IPS-NIHi7 (cell line): ENCODE measurements around the gene CBLIF.
"Not testable (repeated sequence)": the region's sequence is repeated elsewhere in the genome, so short reads cannot be mapped to it uniquely, and the experiment has no call there.

Experiments
- DNase-seq: peaks from one replicate; pipeline ENCODE4 v3.0.0; 2012; ENCODE audit warnings: mixed read lengths; ENCODE audit errors: extremely low spot score

Gene CBLIF

GRCh38 chr11:59845399-59845798 lies at the start of gene CBLIF:
Gene CBLIF (minus strand): TSS chr11:59845499. CDS start chr11:59845453, 46 bp downstream.
- no peak for DNase-seq

- no peak for DNase-seq
Measured at GRCh38 chr11:59894616-59895015, 49.3 kb upstream of the CBLIF start.

GRCh38 chr11:59891781-59892181 lies 46.5 kb upstream of the CBLIF start:
- DNase-seq: peak; percentile 64

GRCh38 chr11:59887156-59887555 lies 41.9 kb upstream of the CBLIF start:
- not testable (repeated sequence) for DNase-seq

GRCh38 chr11:59883597-59883996 lies 38.3 kb upstream of the CBLIF start:
- no peak for DNase-seq

GRCh38 chr11:59879567-59879966 lies 34.3 kb upstream of the CBLIF start:
- no peak for DNase-seq

GRCh38 chr11:59878575-59878974 lies 33.3 kb upstream of the CBLIF start, which contains the start of gene OOSP3:
Gene OOSP3 (plus strand): TSS chr11:59878782. CDS start chr11:59878809, 27 bp downstream.
- DNase-seq: no peak

GRCh38 chr11:59877784-59878183 lies 32.5 kb upstream of the CBLIF start:
- DNase-seq: no peak

GRCh38 chr11:59877325-59877724 lies 32.0 kb upstream of the CBLIF start:
- no peak for DNase-seq

- DNase-seq: no peak
Measured at GRCh38 chr11:59875856-59876519, 30.7 kb upstream of the CBLIF start.

GRCh38 chr11:59872076-59872475 lies 26.8 kb upstream of the CBLIF start:
- DNase-seq: no peak

- no peak for DNase-seq
Measured at GRCh38 chr11:59867946-59868345, 22.6 kb upstream of the CBLIF start.

GRCh38 chr11:59866836-59867235 lies 21.5 kb upstream of the CBLIF start:
- DNase-seq: no peak

GRCh38 chr11:59866397-59866796 lies 21.1 kb upstream of the CBLIF start, which contains the start of gene TCN1:
Gene TCN1 (minus strand): TSS chr11:59866487. CDS start chr11:59866470, 17 bp downstream.
- no peak for DNase-seq

GRCh38 chr11:59865031-59865430 lies 19.7 kb upstream of the CBLIF start:
- no peak for DNase-seq

- DNase-seq: no peak
Measured at GRCh38 chr11:59862252-59862651, 17.0 kb upstream of the CBLIF start.

- DNase-seq: no peak
Measured at GRCh38 chr11:59859673-59860072, 14.4 kb upstream of the CBLIF start.

GRCh38 chr11:59857439-59858434 lies 12.4 kb upstream of the CBLIF start:
- peak; percentile 40 for DNase-seq

GRCh38 chr11:59854871-59855270 lies 9.6 kb upstream of the CBLIF start:
- no peak for DNase-seq

- not testable (repeated sequence) for DNase-seq
Measured at GRCh38 chr11:59851416-59851815, 6.1 kb upstream of the CBLIF start.

- DNase-seq: not testable (repeated sequence)
Measured at GRCh38 chr11:59849551-59849950, 4.3 kb upstream of the CBLIF start.

GRCh38 chr11:59849129-59849528 lies 3.8 kb upstream of the CBLIF start:
- DNase-seq: no peak

GRCh38 chr11:59848439-59848838 lies 3.1 kb upstream of the CBLIF start:
- not testable (repeated sequence) for DNase-seq
